Mucosa of gallbladder (tissue), 1 donor: ENCODE data around the gene NACA2. TPM values are rescaled to one million over a fixed set of nuclear protein-coding genes. Genes with fewer than 3 reads are reported as not detected.
"Not testable (repeated sequence)": the region's sequence is repeated elsewhere in the genome, so short reads cannot be mapped to it uniquely, and the experiment has no call there.

ENCODE experiments used
- DNase-seq: peaks from one replicate; pipeline ENCODE4 v3.0.0-alpha.2; 2020; ENCODE audit warnings: low spot score
- total RNA-seq: library from RNA; stranded (reverse); gene quantifications from one replicate; pipeline ENCODE4 v1.2.1, GENCODE V29; 2021
- donor health status: DM: no; HTN: no; CAD: no.

Gene NACA2
- not detected for total RNA-seq

- no peak for DNase-seq
These were observed at the start of gene NACA2 for GRCh38 chr17:61591018-61591417. Gene NACA2, minus strand, starts transcription at chr17:61591219. Its CDS starts 39 bp downstream, at chr17:61591180.

DNA sequence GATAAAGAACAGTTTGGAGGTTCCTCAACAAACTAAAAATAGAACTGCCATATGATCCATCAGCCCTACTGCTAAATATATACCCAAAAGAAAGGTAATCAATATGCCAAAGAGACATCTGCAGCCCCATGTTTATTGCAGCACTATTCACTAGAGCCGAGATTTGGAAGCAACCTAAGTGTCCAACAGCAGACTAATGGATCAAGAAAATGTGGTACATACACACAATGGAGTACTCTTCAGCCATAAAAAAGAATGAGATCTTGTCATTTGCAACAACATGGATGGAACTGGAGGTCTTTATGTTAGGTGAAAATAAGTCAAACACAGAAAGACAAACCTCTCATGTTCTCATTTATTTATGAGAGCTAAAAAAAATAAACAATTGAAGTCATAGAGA is 48.8 kb upstream of the NACA2 start:
- no peak for DNase-seq

DNA sequence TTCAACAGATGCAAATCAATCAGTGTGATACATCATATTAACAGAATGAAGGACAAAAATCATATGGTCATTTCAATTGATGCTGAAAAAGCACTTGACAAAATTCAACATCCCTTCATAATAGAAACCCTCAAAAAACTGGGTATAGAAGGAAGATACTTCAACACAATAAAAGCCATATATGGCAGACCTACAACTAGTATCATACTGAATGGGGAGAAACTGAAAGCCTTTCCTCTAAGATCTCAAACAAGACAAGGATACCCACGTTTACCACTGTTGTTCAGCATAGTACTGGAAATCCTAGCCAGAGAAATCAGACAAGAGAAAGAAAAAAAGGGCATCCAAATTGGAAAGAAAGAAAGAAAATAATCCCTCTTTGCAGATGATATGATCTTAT is 47.1 kb upstream of the NACA2 start:
- DNase-seq, result no peak

GRCh38 chr17:61635913-61636432 is 45.0 kb upstream of the NACA2 start:
- DNase-seq, result peak; percentile 42

GRCh38 chr17:61634942-61635538 is 44.0 kb upstream of the NACA2 start:
- no peak for DNase-seq

DNA sequence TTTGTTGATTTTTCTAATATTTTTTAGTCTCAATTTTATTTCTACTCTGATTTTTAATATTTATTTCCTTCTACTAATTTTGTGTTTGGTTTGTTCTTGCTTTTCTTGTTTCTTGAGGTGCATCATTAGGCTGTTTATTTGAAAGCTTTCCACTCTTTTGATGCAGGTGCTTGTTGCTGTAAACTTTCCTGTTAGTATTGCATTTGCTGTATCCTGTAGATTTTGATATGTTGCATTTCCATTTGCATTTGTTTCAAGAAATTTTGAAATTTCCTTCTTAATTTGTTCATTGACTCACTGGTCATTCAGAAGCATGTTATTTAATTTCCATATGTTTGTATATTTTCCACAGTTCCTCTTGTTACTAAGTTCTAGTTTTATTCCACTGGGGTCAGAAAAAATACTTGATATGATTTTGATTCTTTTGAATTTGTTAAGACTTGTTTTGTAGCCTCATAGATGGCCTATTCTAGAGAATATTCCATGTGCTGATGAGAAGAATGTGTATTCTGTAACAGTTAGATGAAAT is 43.1 kb upstream of the NACA2 start:
- no peak for DNase-seq

DNA sequence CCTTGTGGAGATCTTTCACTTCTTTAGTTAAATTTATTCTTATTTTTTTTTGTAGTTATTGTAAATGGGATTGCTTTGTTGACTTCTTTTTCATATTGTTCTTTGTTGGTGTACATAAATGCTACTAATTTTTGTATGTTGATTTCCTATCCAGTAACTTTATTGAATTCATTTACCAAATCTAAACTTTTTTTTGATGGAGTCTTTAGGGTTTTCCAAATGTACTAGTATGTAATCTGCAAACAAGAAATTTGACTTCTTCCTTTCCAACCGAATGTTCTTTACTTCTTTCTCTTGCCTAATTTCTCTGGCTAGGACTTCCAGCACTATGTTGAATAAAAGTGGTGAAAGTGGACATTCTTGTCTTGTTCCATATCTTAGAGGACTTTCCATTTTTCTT is 41.8 kb upstream of the NACA2 start:
- no peak for DNase-seq

DNA sequence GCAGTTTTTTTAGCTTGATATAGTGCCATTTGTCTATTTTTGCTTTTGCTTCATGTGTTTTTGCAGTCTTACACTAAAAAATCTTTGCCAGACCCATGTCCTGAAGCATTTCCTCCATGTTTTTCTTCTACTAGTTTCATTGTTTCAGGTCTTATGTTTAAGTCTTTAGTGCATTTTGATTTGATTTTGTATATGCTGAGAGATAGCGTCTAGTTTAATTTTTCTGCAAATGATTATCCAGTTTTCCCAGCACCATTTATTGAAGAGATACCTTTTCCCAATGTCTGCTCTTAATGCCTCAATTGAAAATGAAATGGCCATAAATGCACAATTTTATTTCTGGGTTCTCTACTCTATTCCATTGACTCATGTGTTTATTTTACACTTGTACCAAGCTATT is 40.8 kb upstream of the NACA2 start:
- DNase-seq, result no peak

GRCh38 chr17:61628158-61628557 is 37.1 kb upstream of the NACA2 start:
- not testable (repeated sequence) for DNase-seq

DNA sequence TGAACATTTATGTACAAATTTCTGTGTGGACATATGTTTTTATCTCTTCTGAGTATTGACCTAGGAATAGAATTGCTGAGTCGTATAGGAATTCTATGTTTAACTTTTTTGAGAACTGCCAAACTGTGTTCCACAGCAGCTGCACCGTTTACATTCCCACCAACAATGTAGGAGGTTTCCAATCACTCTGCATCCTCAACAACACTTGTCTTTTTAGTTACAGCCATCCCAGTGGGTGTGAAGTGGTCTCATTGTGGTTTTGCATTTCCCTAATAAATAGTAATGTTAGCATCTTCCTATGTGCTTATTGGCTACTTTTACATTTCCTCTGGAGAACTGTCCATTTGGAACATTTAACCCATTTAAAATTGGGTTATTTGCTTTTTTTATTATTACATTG is 36.6 kb upstream of the NACA2 start:
- DNase-seq, result no peak

- DNase-seq, result no peak
These were observed 36.1 kb upstream of the NACA2 start for GRCh38 chr17:61627125-61627524.

DNA sequence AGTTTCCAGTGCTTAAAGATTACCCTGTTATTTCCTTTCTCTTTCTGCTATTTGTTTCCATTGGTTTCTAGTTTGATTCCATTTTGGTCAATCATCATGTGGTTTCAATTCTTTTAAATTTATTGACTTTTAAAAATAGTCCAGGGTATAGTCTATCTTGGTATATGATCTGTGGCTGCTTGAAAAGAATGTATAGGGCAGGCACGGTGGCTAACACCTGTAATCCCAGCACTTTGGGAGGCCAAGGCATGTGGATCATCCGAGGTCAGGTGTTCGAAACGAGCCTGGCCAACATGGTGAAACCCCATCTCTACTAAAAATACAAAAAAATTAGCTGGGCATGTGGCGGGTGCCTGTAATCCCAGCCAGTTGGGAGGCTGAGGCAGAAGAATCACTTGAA is 34.5 kb upstream of the NACA2 start:
- no peak for DNase-seq

- no peak for DNase-seq
These were observed 33.9 kb upstream of the NACA2 start for GRCh38 chr17:61624951-61625350.

DNA sequence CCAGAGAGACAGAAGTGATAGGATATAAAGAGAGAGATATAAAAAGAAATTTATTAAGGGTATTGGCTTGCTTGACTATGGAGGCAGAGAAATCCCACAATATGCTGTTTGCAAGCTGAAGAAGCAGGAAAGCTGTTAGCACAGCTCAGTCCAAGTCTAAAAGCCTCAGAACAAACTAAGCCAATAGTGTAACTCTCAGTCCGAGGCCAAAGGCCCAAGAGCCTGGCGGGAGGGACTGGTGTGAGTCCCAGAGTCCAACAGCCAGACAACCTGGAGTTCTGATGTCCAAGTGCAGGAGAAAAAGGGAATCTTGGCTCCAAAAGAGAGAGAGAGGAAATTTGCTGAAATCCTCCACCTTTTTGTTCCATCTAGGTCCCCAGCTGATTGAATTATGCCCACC is 30.3 kb upstream of the NACA2 start:
- no peak for DNase-seq

GRCh38 chr17:61619953-61620352 is 28.9 kb upstream of the NACA2 start:
- DNase-seq, result no peak

DNA sequence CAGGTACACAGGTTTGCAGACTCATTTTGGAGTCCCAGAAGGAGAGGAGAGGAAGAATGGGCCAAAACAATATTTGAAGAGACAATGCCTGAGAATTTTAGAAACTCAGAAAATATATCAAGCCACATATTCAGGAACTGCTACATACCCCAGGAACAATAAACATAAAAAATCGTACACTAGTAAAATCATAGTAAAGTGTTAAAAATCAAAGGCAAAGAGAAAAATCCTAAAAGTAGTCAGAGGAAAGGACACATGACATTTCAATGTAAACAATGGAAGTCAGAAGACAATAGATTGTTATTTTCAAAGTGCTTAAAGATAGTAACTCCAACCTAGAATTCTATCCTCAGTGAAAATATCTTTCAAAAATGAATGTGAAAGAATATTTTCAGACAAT is 28.5 kb upstream of the NACA2 start:
- DNase-seq, result no peak

- DNase-seq, result no peak
These were observed 27.9 kb upstream of the NACA2 start for GRCh38 chr17:61618950-61619349.

DNA sequence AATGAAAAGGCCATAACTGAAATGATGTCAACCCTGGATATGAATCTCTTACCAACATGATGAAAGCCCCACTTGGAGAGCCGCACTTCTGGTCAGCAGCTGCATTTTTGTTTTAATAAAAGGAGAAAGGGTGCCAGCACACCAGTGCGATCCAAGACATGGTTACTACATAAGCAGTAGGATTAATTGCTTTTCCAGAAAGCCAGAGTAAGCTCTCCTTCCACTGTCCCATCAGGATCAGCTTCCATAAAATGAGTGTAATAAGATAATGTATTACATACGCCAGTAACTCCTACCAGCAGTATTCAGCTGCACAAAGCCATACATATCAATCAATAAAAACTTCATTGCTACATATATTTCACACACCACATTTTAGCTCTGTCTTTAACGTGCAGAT is 26.3 kb upstream of the NACA2 start:
- no peak for DNase-seq

DNA sequence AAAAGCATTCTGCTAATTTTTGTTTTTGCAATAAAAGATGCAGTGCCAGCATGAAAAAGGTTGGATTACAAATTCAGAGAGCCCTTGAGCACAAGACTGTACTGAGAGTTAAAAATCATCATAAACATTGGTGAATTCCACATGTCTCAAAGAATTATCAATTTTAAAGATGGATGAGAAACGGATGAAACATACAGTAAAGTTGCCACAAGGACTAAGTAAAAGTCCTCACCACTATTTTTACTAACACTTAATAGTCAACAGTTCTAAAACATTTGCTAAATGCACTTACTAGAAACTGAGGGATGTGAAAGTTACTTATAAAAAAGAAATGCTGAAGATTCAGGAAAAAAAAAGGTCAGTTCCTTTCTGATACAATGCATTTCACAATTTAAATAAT is 25.8 kb upstream of the NACA2 start:
- DNase-seq, result no peak

DNA sequence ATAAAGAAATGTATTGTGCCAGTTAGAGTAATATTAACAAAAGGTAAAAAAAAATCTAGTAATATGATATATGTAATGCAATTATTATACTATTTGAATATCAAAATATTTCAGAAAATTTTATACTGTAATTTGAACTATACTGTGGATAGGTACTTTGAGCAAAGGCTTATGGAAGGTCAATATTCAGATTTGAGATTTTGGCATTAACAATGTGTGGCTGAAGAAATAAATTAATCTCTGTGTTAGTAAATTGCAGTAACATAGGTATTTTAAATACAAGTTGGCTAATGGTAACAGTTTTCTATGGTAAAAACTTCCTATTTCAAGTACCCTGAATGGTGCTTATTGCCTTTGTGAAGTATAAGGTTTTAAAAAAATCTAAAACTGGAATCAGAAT is 23.2 kb upstream of the NACA2 start:
- DNase-seq, result no peak

GRCh38 chr17:61611323-61611722 is 20.3 kb upstream of the NACA2 start:
- DNase-seq, result no peak

DNA sequence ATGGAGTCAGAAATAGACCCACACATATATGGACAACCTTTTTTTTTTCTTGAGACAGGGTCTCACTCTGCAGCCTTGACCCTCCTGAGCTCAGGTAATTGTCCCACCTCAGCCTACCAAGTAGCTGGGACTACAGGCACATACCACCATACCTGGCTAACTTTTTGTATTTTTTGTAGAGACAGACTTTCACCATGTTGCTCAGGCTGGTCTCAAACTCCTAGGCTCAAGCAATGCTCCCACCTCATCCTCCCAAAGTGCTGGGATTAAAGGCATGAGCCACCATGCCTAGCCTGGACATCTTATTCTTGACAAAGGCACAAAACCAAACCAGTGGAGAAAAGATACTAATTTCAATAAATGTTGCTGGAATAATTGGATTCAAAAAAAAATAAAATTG is 14.7 kb upstream of the NACA2 start:
- DNase-seq, result no peak

DNA sequence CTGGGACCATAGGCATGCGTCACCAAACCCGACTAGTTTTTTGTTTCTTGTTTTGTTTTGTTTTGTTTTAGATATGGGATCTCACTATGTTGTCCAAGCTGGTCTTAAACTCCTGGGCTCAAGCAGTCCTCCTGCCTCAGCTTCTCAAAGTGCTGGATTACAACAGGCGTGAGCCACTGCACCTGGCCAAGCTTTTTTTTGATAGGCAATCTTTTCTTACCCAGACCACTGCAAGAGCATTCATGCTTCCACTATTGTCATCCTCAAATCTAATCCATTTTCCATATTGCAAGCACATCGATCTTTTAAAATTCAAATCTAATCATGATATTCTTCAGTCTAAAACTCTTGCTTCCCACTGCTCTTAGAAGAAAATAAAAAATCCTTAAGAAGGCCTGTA is 10.3 kb upstream of the NACA2 start:
- DNase-seq, result no peak

GRCh38 chr17:61600621-61601020 is 9.6 kb upstream of the NACA2 start:
- DNase-seq, result no peak
